NCI-H1436 treated with DMSO at 0.1 percent for 48 hours (cell line): ENCODE results near the gene SLC34A1.
"Not testable (repeated sequence)": the region's sequence is repeated elsewhere in the genome, so short reads cannot be mapped to it uniquely, and the experiment has no call there.

ENCODE experiments used
- DNase-seq: peaks from one replicate; lab custom pipeline; 2025; lab: John Stamatoyannopoulos, UW

SLC34A1 gene

GRCh38 chr5:177355162-177355867, 28.9 kb upstream of the SLC34A1 start:
- DNase-seq, result no peak

GRCh38 chr5:177355868-177356168, 28.4 kb upstream of the SLC34A1 start:
- no peak for DNase-seq

- no peak for DNase-seq
Measured at GRCh38 chr5:177356746-177357145, 27.5 kb upstream of the SLC34A1 start.

GRCh38 chr5:177357146-177357458, 27.1 kb upstream of the SLC34A1 start:
- DNase-seq, result no peak

- no peak for DNase-seq
Measured at GRCh38 chr5:177357459-177358351, 26.5 kb upstream of the SLC34A1 start, which contains the start of gene RGS14. Gene RGS14, plus strand, starts transcription at chr5:177357924. Its CDS starts 101 bp downstream, at chr5:177358025.

- no peak for DNase-seq
Measured at GRCh38 chr5:177358370-177358819, 25.8 kb upstream of the SLC34A1 start.

- DNase-seq, result no peak
Measured at GRCh38 chr5:177359451-177359851, 24.8 kb upstream of the SLC34A1 start.

GRCh38 chr5:177359860-177360259, 24.4 kb upstream of the SLC34A1 start:
- no peak for DNase-seq

GRCh38 chr5:177360740-177361139, 23.5 kb upstream of the SLC34A1 start:
- not testable (repeated sequence) for DNase-seq

- DNase-seq, result no peak
Measured at GRCh38 chr5:177361418-177362291, 22.6 kb upstream of the SLC34A1 start.

GRCh38 chr5:177362292-177362609, 22.0 kb upstream of the SLC34A1 start:
- DNase-seq, result no peak

GRCh38 chr5:177362610-177363507, 21.4 kb upstream of the SLC34A1 start:
- no peak for DNase-seq

GRCh38 chr5:177363565-177363964, 20.7 kb upstream of the SLC34A1 start:
- DNase-seq, result no peak

GRCh38 chr5:177364159-177364962, 19.9 kb upstream of the SLC34A1 start:
- DNase-seq, result no peak

GRCh38 chr5:177365845-177366527, 18.2 kb upstream of the SLC34A1 start:
- DNase-seq, result no peak

- DNase-seq, result no peak
Measured at GRCh38 chr5:177366528-177367322, 17.5 kb upstream of the SLC34A1 start.

- no peak for DNase-seq
Measured at GRCh38 chr5:177367323-177367848, 16.8 kb upstream of the SLC34A1 start.

- DNase-seq, result no peak
Measured at GRCh38 chr5:177367981-177368868, 16.0 kb upstream of the SLC34A1 start.
